Upper lobe of right lung (tissue), 1 donor: ENCODE results near the gene NT5E. TPM values are rescaled to one million over a fixed set of nuclear protein-coding genes. Genes with fewer than 3 reads are reported as not detected.

Experiments
- ATAC-seq: fragments of 200-7000 bp; cut with Tn5 transposase; one replicate; pipeline ENCODE4 v1.9.1; 2020; ENCODE audit warnings: mild to moderate bottlenecking, moderate library complexity
- DNase-seq: peaks from one replicate; pipeline ENCODE4 v3.0.0-alpha.2; 2020
- H3K27ac ChIP-seq: fragments of 200-600 bp; one replicate; pipeline ENCODE4 v1.8.0; 2022
- H3K27me3 ChIP-seq: fragments of 200-600 bp; one replicate; pipeline ENCODE4 v1.8.0; 2022; ENCODE audit warnings: mild to moderate bottlenecking
- H3K36me3 ChIP-seq: fragments of 200-600 bp; one replicate; pipeline ENCODE4 v1.8.0; 2022
- H3K4me1 ChIP-seq: fragments of 200-600 bp; one replicate; pipeline ENCODE4 v1.8.0; 2022
- H3K4me3 ChIP-seq: fragments of 200-600 bp; one replicate; pipeline ENCODE4 v1.8.0; 2022; ENCODE audit warnings: mild to moderate bottlenecking
- H3K9me3 ChIP-seq: fragments of 200-600 bp; one replicate; pipeline ENCODE4 v1.8.0; 2022
- CTCF ChIP-seq: fragments of 200-600 bp; IDR thresholded peaks from one replicate; pipeline ENCODE4 v1.8.0; 2022; ENCODE audit warnings: antibody characterized with exemption
- intact Hi-C: fragments of 100-400 bp; cut with DNase I; formaldehyde crosslinking; loops from one replicate; pipeline ENCODE4 v1.11.0; 2022
- total RNA-seq: library from RNA; stranded (reverse); fragmentation: NEBNext Ultra II Directional; extraction: Animal tissue kit (Norgen Biotek cat#: 25700); gene quantifications from one replicate; pipeline ENCODE4 v1.2.1, GENCODE V29; 2021
- donor health status: DM: no; HTN: yes; CAD: no; lungs with severe emphysema.

Gene NT5E
- total RNA-seq, 1 donor from 2014 or later, result 15.3 TPM

- Histone ChIP-seq H3K36me3 (no peaks in the 10 kb centered on the region), H3K27me3 (peaks cover 17% of the 10 kb centered on the region), H3K27ac (no peak overlapping the region), H3K4me3 (no peak overlapping the region), H3K4me1 (peaks cover 21% of the 10 kb centered on the region), H3K9me3 (no peaks in the 10 kb centered on the region)
- DNase-seq (no peak), ATAC-seq (no peak)
- TF ChIP-seq CTCF, result no peak
- intact Hi-C loops, result no loop called here
Measured at GRCh38 chr6:85452441-85452881, 2.6 kb downstream of the NT5E start.

- Histone ChIP-seq H3K36me3 (no peaks in the 10 kb centered on the region), H3K27me3 (peaks cover 13% of the 10 kb centered on the region), H3K9me3 (no peaks in the 10 kb centered on the region), H3K4me1 (peaks cover 25% of the 10 kb centered on the region), H3K27ac (no peak overlapping the region), H3K4me3 (no peak overlapping the region)
- TF ChIP-seq CTCF, result no peak
- DNase-seq (no peak), ATAC-seq (no peak)
- intact Hi-C loops, result no loop called here
Measured at GRCh38 chr6:85453052-85453451, 3.2 kb downstream of the NT5E start.

- DNase-seq (no peak), ATAC-seq (no peak)
- H3K4me3 ChIP-seq, result no peak overlapping the region
- no peak for TF ChIP-seq CTCF
- H3K27ac ChIP-seq, result no peak overlapping the region
- H3K4me1 ChIP-seq, result peaks cover 30% of the 10 kb centered on the region
- intact Hi-C loops, result no loop called here
- H3K36me3 ChIP-seq, result no peaks in the 10 kb centered on the region
- no peaks in the 10 kb centered on the region for H3K9me3 ChIP-seq
- H3K27me3 ChIP-seq, result peaks cover 13% of the 10 kb centered on the region
Measured at GRCh38 chr6:85453490-85453889, 3.6 kb downstream of the NT5E start.

GRCh38 chr6:85455471-85456026, 5.7 kb downstream of the NT5E start:
- DNase-seq (no peak), ATAC-seq (no peak)
- peaks cover 26% of the 10 kb centered on the region for H3K4me1 ChIP-seq
- intact Hi-C loops, result no loop called here
- no peak for TF ChIP-seq CTCF
- no peaks in the 10 kb centered on the region for H3K9me3 ChIP-seq
- no peak overlapping the region for H3K27ac ChIP-seq
- H3K4me3 ChIP-seq, result no peak overlapping the region
- H3K27me3 ChIP-seq, result peaks cover 9% of the 10 kb centered on the region
- no peaks in the 10 kb centered on the region for H3K36me3 ChIP-seq

- no peak overlapping the region for H3K4me3 ChIP-seq
- no peaks in the 10 kb centered on the region for H3K36me3 ChIP-seq
- H3K27me3 ChIP-seq, result peaks cover 2% of the 10 kb centered on the region
- DNase-seq (no peak), ATAC-seq (no peak)
- H3K9me3 ChIP-seq, result no peaks in the 10 kb centered on the region
- no peak for TF ChIP-seq CTCF
- peaks cover 21% of the 10 kb centered on the region for H3K4me1 ChIP-seq
- no peak overlapping the region for H3K27ac ChIP-seq
- intact Hi-C loops, result no loop called here
Measured at GRCh38 chr6:85456782-85457181, 6.9 kb downstream of the NT5E start.

GRCh38 chr6:85458184-85458583, 8.3 kb downstream of the NT5E start:
- H3K4me1 ChIP-seq, result peaks cover 21% of the 10 kb centered on the region
- ATAC-seq (no peak), DNase-seq (no peak)
- intact Hi-C loops, result no loop called here
- no peaks in the 10 kb centered on the region for H3K36me3 ChIP-seq
- no peak for TF ChIP-seq CTCF
- no peaks in the 10 kb centered on the region for H3K27me3 ChIP-seq
- no peak overlapping the region for H3K4me3 ChIP-seq
- no peak overlapping the region for H3K27ac ChIP-seq
- H3K9me3 ChIP-seq, result no peaks in the 10 kb centered on the region
